Measurements from ENCODE around the gene NGRN.
A peak's percentile ranks its signal among the peaks of the same experiment; 100 is the strongest.
"Not testable (repeated sequence)": the region's sequence is repeated elsewhere in the genome, so short reads cannot be mapped to it uniquely, and the experiment has no call there.

Gene NGRN

GRCh38 chr15:90234096-90234988 is 31.1 kb upstream of the NGRN start, which contains the start of gene GDPGP1:
TSS of gene GDPGP1 (plus strand) at chr15:90234209. CDS start at chr15:90240909, 6,700 bp downstream.
- DNase-seq (ENCODE audit: low read depth in 2 of 2): no peak

GRCh38 chr15:90239371-90239770 is 26.1 kb upstream of the NGRN start:
- no peak for DNase-seq (ENCODE audit: low read depth in 2 of 2)

DNA sequence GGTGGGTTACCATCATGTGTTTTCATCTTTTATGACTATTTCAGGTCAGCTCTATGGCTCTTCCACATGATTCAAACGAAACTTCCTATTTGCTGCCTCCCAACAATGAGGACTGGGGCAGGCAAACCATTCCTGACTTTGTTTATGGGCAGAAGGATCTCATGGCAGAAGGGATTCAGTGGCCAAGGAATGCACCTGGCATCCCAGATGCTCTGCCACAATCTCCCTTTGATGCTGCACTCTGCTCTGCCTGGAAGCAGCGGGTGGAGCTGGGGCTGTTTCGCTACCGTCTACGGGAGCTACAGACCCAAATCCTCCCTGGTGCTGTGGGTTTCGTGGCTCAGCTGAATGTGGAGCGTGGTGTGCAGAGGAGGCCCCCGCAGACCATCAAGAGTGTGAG is 24.6 kb upstream of the NGRN start:
- no peak for DNase-seq (ENCODE audit: low read depth in 2 of 2)

GRCh38 chr15:90241343-90242192 is 23.9 kb upstream of the NGRN start:
- no peak for DNase-seq (ENCODE audit: low read depth in 2 of 2)

DNA sequence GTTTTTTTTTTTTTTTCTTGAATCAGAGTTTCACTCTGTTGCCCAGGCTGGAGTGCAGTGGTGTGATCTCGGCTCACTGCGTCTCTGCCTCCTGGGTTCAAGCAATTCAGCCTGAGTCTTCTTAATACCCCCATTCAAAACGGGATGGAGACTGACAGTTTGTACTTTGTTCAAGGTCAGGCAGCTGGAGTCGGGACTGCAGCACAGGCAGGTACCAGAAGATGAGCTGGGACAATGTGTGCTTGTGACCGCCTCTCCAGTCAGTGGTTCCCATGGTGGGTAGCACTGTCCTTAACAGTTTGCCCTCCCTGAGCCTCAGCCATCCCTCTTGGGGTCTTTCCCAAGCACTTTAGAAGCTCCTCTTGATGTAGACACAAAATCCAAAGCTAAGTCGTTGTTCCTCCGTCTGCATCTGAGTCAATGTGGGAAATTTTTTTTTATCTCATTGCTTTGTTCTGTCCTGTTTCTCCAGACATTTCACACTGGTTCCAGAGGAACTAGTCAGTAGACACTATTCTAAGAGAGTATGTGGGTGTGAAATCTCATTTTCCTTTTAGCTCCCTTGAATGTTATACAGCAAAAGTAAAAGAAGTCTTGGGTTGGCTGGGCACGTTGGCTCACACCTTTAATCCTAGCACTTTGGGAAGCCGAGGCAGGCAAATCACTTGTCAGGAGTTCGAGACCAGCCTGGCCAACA is 21.4 kb upstream of the NGRN start:
- no peak for DNase-seq (ENCODE audit: low read depth in 2 of 2)

DNA sequence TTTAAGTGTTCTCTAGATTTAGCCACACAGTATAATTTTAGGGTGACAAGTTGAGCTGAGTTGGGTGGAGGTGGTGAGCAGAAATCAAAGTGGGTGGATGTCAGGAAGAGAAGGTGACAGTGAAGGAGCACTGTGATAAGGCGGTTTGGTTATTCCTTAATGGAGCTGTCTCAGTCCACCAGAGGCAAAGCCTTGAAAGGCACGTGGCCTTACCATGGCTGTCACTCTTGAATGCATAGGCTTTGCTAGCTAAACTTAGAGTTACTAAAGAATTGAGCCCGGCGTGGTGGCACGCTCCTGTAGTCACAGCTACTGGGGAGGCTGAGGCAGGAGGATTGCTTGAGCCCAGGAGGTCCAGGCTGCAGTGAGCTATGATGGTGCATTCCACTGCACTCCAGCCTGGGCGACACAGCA is 16.7 kb upstream of the NGRN start:
- no peak for DNase-seq (ENCODE audit: low read depth in 2 of 2)

GRCh38 chr15:90249203-90249863 is 16.1 kb upstream of the NGRN start, which contains the start of gene TTLL13:
TSS of gene TTLL13 (plus strand) at chr15:90249556. CDS start at chr15:90250631, 1,075 bp downstream.
- peak; percentile 56 to 60 for DNase-seq (ENCODE audit: low read depth in 2 of 2)

GRCh38 chr15:90257776-90258175 is 7.7 kb upstream of the NGRN start:
- no peak for DNase-seq (ENCODE audit: low read depth in 2 of 2)

GRCh38 chr15:90259524-90259923 is 5.9 kb upstream of the NGRN start:
- no peak for DNase-seq (ENCODE audit: low read depth in 2 of 2)

DNA sequence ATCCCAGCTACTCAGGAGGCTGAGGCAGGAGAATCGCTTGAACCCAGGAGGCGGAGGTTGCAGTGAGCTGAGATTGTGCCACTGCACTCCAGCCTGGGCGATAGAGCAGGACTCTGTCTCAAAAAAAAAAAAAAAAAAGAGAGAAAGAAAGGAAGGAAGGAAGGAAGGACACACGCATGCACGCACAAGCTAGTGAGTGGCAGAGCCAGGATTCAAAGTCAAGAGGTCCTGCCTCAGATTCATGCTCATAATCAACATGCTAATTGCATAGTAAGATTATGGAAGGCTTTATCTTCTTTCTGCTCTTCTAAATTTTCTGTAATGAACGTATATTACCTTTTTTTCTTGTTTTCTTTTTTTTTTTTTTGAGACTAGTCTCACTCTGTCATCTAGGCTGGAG is 4.7 kb upstream of the NGRN start:
- not testable (repeated sequence) for DNase-seq (ENCODE audit: low read depth in 2 of 2)

DNA sequence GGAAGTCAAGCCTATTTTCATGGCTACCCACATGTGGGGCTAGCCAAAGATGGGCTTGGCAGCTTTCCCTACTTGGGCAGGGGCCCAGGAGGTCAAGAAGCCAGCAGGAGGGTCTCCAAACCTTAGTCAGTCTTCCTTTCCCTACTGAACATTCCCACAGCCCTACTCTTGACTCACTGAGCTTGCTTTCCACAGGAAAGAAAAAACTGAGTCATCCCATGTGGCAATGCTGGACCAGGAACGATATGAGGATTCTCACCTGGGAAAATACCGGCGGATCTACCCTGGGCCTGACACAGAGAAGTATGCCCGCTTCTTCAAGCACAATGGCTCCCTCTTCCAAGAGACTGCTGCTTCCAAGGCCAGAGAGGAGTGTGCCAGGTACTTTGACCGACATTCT is 3.7 kb upstream of the NGRN start:
- no peak for DNase-seq (ENCODE audit: low read depth in 2 of 2)

- DNase-seq (ENCODE audit: low read depth in 2 of 2): no peak
These were observed 3.0 kb upstream of the NGRN start for GRCh38 chr15:90262426-90262825.

DNA sequence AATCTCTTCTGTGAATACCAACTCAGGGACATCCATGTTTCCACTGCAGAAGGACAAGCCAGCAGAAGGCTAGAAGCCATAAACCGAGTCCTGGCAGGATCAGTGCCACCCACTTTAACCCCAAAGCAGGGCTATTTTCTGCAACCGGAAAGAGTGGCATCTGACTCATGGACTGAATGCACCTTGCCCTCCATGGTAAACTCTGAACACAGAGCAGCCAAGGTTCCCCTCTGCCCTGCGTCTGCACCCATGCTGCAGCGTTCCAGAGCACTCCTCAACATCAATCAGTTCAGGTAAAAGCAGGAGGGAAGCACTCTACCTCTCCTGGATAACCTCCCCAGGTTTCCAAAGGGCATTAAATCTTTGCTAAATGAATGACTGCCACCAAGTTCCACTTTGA is 801 bp upstream of the NGRN start:
- DNase-seq (ENCODE audit: low read depth in 2 of 2): peak in 1 of 2 donors; percentile 12

- DNase-seq (ENCODE audit: low read depth in 2 of 2): peak in 1 of 2 donors; percentile 8
These were observed 574 bp downstream of the NGRN start for GRCh38 chr15:90266061-90266431.

DNA sequence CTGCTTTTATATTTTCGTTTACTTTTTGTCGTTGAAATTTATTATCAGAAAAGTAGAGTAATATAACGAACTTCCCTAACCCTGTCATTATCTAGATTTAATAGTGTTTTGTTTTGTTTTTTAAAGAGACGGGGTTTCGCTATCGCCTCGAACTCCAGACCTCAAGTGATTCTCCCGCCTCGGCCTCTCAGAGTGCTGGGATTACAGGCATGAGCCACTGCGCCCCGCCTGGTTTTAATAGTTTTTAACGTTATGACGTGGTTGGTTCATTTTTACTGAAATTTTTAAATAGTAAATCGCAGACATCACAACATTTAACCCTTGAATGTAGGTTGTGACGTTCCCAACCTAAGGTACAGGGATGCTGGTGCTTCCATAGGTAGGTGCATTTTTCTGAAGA is 1.0 kb downstream of the NGRN start:
- no peak for DNase-seq (ENCODE audit: low read depth in 2 of 2)

- DNase-seq (ENCODE audit: low read depth in 2 of 2): no peak
These were observed 2.9 kb downstream of the NGRN start for GRCh38 chr15:90268415-90268814.

GRCh38 chr15:90270502-90271150 is 5.2 kb downstream of the NGRN start:
- DNase-seq (ENCODE audit: low read depth in 2 of 2): no peak

DNA sequence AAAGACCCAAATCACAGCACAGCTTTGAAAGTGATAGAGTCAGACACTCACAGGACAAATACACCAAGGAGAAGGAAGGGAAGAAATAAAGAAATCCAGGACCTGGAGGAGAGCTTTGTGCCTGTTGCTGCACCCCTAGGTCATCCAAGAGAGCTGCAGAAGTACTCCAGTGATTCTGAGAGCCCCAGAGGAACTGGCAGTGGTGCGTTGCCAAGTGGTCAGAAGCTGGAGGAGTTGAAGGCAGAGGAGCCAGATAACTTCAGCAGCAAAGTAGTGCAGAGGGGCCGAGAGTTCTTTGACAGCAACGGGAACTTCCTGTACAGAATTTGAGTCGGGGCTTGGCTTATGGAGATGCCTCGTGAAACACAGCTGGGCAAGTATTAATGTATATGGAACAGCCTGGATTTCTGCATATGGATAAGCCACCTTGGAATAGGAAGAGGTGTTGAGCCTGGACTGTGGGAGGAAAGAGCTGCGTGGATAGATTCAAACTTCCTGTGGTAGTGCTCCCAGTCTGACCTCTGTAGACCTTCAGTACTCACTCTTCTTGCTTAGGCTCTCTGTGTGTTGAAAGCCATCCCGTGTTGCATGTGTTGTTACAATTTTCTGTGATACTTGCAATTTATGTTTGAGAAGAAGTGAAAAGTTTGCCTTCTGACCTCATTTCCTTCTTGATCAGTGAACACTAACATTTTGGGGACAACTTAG is 6.1 kb downstream of the NGRN start:
- no peak for DNase-seq (ENCODE audit: low read depth in 2 of 2)

DNA sequence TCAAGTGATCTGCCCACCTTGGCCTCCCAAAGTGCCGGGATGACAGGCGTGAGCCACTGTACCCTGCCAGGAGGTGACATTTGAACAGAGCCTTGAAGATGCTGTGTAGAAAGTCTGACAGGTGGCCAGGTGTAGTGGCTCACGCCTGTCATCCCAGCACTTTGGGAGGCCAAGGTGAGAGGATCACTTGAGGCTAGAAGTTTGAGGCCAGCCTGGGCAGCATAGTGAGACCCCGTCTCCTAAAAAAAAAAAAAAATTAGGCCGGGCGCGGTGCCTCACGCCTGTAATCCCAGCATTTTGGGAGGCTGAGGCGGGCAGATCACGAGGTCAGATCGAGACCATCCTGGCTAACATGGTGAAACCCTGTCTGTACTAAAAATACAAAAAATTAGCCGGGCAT is 13.0 kb downstream of the NGRN start:
- not testable (repeated sequence) for DNase-seq (ENCODE audit: low read depth in 2 of 2)

GRCh38 chr15:90280743-90281142 is 15.3 kb downstream of the NGRN start:
- not testable (repeated sequence) for DNase-seq (ENCODE audit: low read depth in 2 of 2)

Measured in stimulated activated CD8-positive, alpha-beta memory T cell treated with anti-CD3 and anti-CD28 coated beads, Interleukin-7, amount 100 ng/mL, for 4 hours (primary cell).